Measurements from ENCODE around the gene TMPO.

GRCh38 chr12:98582093-98582492, 66.7 kb downstream of the TMPO start:
- no peak for TF ChIP-seq CTCF (IDR thresholded peaks at IDR 0.05)
- no peak for TF ChIP-seq POLR2A (IDR thresholded peaks at IDR 0.05)
